Measurements from ENCODE around the gene EGLN3.

Gene EGLN3

GRCh38 chr14:33941718-33942117 is 9.2 kb downstream of the EGLN3 start:
- Histone ChIP-seq H3K4me3 (ENCODE audit: low read depth, low read length) (no peak overlapping the region), H3K27ac (ENCODE audit: extremely low read depth, low read depth, low read length) (no peak overlapping the region), H3K4me1 (ENCODE audit: control insufficient read depth, insufficient read depth, low read length) (peaks cover 31% of the 10 kb centered on the region), H3K36me3 (ENCODE audit: control insufficient read depth in 2 of 2, insufficient read depth in 1 of 2, low read length in 2 of 2) (no peaks in the 10 kb centered on the region; a peak in 1 of 3 replicates), H3K9me3 (ENCODE audit: control insufficient read depth, insufficient read depth, low read depth, low read length) (no peaks in the 10 kb centered on the region)
- TF ChIP-seq ZBTB26 (tag by site-specific recombination; optimal IDR thresholded peaks at IDR 0.05) (no peak), GLI4 (tag by site-specific recombination; IDR thresholded peaks at IDR 0.05) (no peak), ZNF248 (tag by site-specific recombination; IDR thresholded peaks at IDR 0.05) (no peak), ZBTB44 (tag by site-specific recombination; IDR thresholded peaks at IDR 0.05) (no peak), ZNF677 (tag by site-specific recombination; IDR thresholded peaks at IDR 0.05) (no peak), ZNF239 (tag by site-specific recombination; IDR thresholded peaks at IDR 0.05) (no peak), ZNF623 (tag by site-specific recombination; IDR thresholded peaks at IDR 0.05) (no peak), ZNF202 (tag by site-specific recombination; IDR thresholded peaks at IDR 0.05; ENCODE audit: borderline replicate concordance) (no peak), BCL11B (tag by site-specific recombination; IDR thresholded peaks at IDR 0.05; ENCODE audit: low read depth) (no peak), ZNF670 (tag by site-specific recombination; IDR thresholded peaks at IDR 0.05; ENCODE audit: low read depth) (no peak), ZNF596 (tag by site-specific recombination; IDR thresholded peaks at IDR 0.05) (no peak), PRDM4 (tag by site-specific recombination; IDR thresholded peaks at IDR 0.05) (no peak), ZBTB17 (tag by site-specific recombination; IDR thresholded peaks at IDR 0.05) (no peak), SETDB1 (IDR thresholded peaks at IDR 0.05; ENCODE audit: insufficient read length, low read length) (no peak), ZNF184 (tag by site-specific recombination; IDR thresholded peaks at IDR 0.05) (no peak), ZNF274 (IDR thresholded peaks at IDR 0.05; ENCODE audit: low read length) (no peak), ZNF274 (tag by site-specific recombination; IDR thresholded peaks at IDR 0.05; ENCODE audit: borderline replicate concordance) (no peak)
- ChIA-PET CTCF (interaction anchor here (0.6 to 1.1 kb wide), 5 partner anchors 9 to 155 kb away, joined by 3 read pairs; partner anchors contain the start of gene EGLN3), POLR2A (interaction anchor here (1.1 kb wide), 1 partner anchor 8 kb away, joined by 4 read pairs; no protein-coding TSS in a partner anchor)

GRCh38 chr14:33940561-33941011 is 10.3 kb downstream of the EGLN3 start:
- Histone ChIP-seq H3K36me3 (ENCODE audit: control insufficient read depth in 2 of 2, insufficient read depth in 1 of 2, low read length in 2 of 2) (no peaks in the 10 kb centered on the region), H3K9me3 (ENCODE audit: control insufficient read depth, insufficient read depth, low read depth, low read length) (no peaks in the 10 kb centered on the region), H3K4me1 (ENCODE audit: control insufficient read depth, insufficient read depth, low read length) (peaks cover 33% of the 10 kb centered on the region), H3K27ac (ENCODE audit: extremely low read depth, low read depth, low read length) (no peak overlapping the region), H3K4me3 (ENCODE audit: low read depth, low read length) (no peak overlapping the region)
- TF ChIP-seq PATZ1 (tag by site-specific recombination; IDR thresholded peaks at IDR 0.05) (no peak), HIC1 (tag by site-specific recombination; IDR thresholded peaks at IDR 0.05) (no peak), ZNF518A (tag by site-specific recombination; conservative IDR thresholded peaks at IDR 0.05; ENCODE audit: low read depth) (no peak), ZNF791 (tag by site-specific recombination; IDR thresholded peaks at IDR 0.05) (no peak)
- ChIA-PET POLR2A (no interaction called here), CTCF (no interaction called here)

Measured in HEK293 (cell line).